SK-N-SH treated with all-trans-retinoic acid at 6 μM for 48 hours (cell line): ENCODE results near the gene SORCS3.

Source experiments
- ATAC-seq: fragments of 200-7000 bp; cut with Tn5 transposase; 3 replicates; pipeline ENCODE4 v1.9.1; 2020; ENCODE audit warnings: mild to moderate bottlenecking, moderate library complexity
- ARNTL ChIP-seq: fragments of 450-650 bp; formaldehyde crosslinking; IDR thresholded peaks from 2 replicates; pipeline ENCODE4 v1.5.0; 2020; ENCODE audit warnings: low read depth, mild to moderate bottlenecking, moderate library complexity, borderline replicate concordance
- BACH2 ChIP-seq: fragments of 250-450 bp; sonication (Bioruptor Pico); IDR thresholded peaks from 2 replicates; pipeline ENCODE4 v1.9.0; 2021; ENCODE audit warnings: mild to moderate bottlenecking, borderline replicate concordance
- CSDC2 ChIP-seq: fragments of 250-450 bp; sonication (Bioruptor Pico); IDR thresholded peaks from 2 replicates; pipeline ENCODE4 v1.5.0; 2020; ENCODE audit warnings: mild to moderate bottlenecking, moderate library complexity
- ESRRG ChIP-seq: fragments of 250-450 bp; sonication (Bioruptor Pico); IDR thresholded peaks from 2 replicates; pipeline ENCODE4 v1.6.1; 2021; ENCODE audit warnings: mild to moderate bottlenecking
- GLIS3 ChIP-seq: fragments of 250-450 bp; sonication (Bioruptor Pico); IDR thresholded peaks from 2 replicates; pipeline ENCODE4 v1.5.0; 2020; ENCODE audit warnings: mild to moderate bottlenecking, moderate library complexity
- ISL1 ChIP-seq: fragments of 250-450 bp; sonication (Bioruptor Pico); IDR thresholded peaks from 2 replicates; pipeline ENCODE4 v2.1.2; 2022; ENCODE audit warnings: mild to moderate bottlenecking, moderate library complexity
- OSR1 ChIP-seq: fragments of 250-450 bp; sonication (Bioruptor Pico); IDR thresholded peaks from 2 replicates; pipeline ENCODE4 v1.8.0; 2022; ENCODE audit warnings: moderate library complexity, mild to moderate bottlenecking, inconsistent platforms
- PPARA ChIP-seq: fragments of 250-450 bp; sonication (Bioruptor Pico); IDR thresholded peaks from 2 replicates; pipeline ENCODE4 v1.5.0; 2020; ENCODE audit warnings: mild to moderate bottlenecking, borderline replicate concordance
- RARB ChIP-seq: fragments of 250-450 bp; sonication (Bioruptor Pico); IDR thresholded peaks from 2 replicates; pipeline ENCODE4 v1.8.0; 2021; ENCODE audit warnings: mild to moderate bottlenecking, moderate library complexity
- SNAI2 ChIP-seq: fragments of 250-450 bp; sonication (Bioruptor Pico); IDR thresholded peaks from 2 replicates; pipeline ENCODE4 v1.5.0; 2020; ENCODE audit warnings: mild to moderate bottlenecking, moderate library complexity
- TCF4 ChIP-seq: fragments of 250-450 bp; sonication (Bioruptor Pico); IDR thresholded peaks from 2 replicates; pipeline ENCODE4 v1.8.0; 2021; ENCODE audit warnings: mild to moderate bottlenecking, moderate library complexity, borderline replicate concordance
- TOX ChIP-seq: fragments of 250-450 bp; sonication (Bioruptor Pico); IDR thresholded peaks from 2 replicates; pipeline ENCODE4 v1.8.0; 2021; ENCODE audit warnings: mild to moderate bottlenecking, moderate library complexity, borderline replicate concordance
- ZFP3 ChIP-seq: fragments of 250-450 bp; sonication (Bioruptor Pico); IDR thresholded peaks from 2 replicates; pipeline ENCODE4 v1.5.0; 2020; ENCODE audit warnings: mild to moderate bottlenecking, moderate library complexity
- ZFP30 ChIP-seq: fragments of 450-650 bp; formaldehyde crosslinking; IDR thresholded peaks from 2 replicates; pipeline ENCODE4 v1.5.0; 2022; ENCODE audit warnings: mild to moderate bottlenecking, moderate library complexity
- ZNF8 ChIP-seq: fragments of 450-650 bp; formaldehyde crosslinking; IDR thresholded peaks from 2 replicates; pipeline ENCODE4 v1.5.0; 2020; ENCODE audit warnings: mild to moderate bottlenecking, moderate library complexity
- TF ChIP-seq, protein P1 (sequence below): fragments of 250-450 bp; sonication (Bioruptor Pico); IDR thresholded peaks from 2 replicates; pipeline ENCODE4 v1.8.0; 2020; ENCODE audit warnings: mild to moderate bottlenecking, moderate library complexity, borderline replicate concordance
- TF ChIP-seq, protein P2 (sequence below): fragments of 250-450 bp; sonication (Bioruptor Pico); IDR thresholded peaks from 2 replicates; pipeline ENCODE4 v1.5.1; 2020; ENCODE audit warnings: low read depth, mild to moderate bottlenecking, moderate library complexity
- TF ChIP-seq, protein P3 (sequence below): fragments of 250-450 bp; sonication (Bioruptor Pico); IDR thresholded peaks from 2 replicates; pipeline ENCODE4 v1.5.1; 2021; ENCODE audit warnings: mild to moderate bottlenecking, moderate library complexity
- TF ChIP-seq, protein P4 (sequence below): fragments of 250-450 bp; sonication (Bioruptor Pico); IDR thresholded peaks from 2 replicates; pipeline ENCODE4 v1.8.0; 2021; ENCODE audit warnings: low read depth, mild to moderate bottlenecking, moderate library complexity, borderline replicate concordance
- TF ChIP-seq, protein P5 (sequence below): fragments of 250-450 bp; sonication (Bioruptor Pico); IDR thresholded peaks from 2 replicates; pipeline ENCODE4 v1.5.0; 2020; ENCODE audit warnings: mild to moderate bottlenecking, moderate library complexity

Gene SORCS3

DNA sequence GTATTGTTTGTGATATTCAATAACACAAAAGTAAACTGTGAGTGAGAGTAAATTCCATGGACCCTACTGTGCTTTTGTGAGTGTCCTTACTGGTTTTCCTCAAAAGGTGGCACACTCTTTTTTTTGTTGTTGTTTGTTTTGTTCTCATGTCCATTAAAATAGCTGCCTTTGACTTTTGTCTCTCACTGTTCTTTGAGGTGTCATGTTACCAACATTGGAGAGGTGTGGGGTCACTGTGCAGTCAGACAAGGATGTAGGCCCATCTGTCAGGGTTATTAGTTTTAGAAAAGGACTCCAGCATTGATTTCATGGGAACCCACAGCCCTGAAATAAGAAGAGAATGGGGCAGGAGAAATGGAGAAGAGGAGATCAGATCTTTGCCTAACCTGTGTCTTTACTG is 383.1 kb downstream of the SORCS3 start:
- TF ChIP-seq, protein P1, sequence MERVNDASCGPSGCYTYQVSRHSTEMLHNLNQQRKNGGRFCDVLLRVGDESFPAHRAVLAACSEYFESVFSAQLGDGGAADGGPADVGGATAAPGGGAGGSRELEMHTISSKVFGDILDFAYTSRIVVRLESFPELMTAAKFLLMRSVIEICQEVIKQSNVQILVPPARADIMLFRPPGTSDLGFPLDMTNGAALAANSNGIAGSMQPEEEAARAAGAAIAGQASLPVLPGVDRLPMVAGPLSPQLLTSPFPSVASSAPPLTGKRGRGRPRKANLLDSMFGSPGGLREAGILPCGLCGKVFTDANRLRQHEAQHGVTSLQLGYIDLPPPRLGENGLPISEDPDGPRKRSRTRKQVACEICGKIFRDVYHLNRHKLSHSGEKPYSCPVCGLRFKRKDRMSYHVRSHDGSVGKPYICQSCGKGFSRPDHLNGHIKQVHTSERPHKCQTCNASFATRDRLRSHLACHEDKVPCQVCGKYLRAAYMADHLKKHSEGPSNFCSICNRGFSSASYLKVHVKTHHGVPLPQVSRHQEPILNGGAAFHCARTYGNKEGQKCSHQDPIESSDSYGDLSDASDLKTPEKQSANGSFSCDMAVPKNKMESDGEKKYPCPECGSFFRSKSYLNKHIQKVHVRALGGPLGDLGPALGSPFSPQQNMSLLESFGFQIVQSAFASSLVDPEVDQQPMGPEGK (CRISPR knock-in tag) = no peak
- no peak for TF ChIP-seq SNAI2
- TF ChIP-seq GLIS3 (CRISPR knock-in tag) = no peak
- no peak for TF ChIP-seq OSR1 (CRISPR knock-in tag)
- TF ChIP-seq ZNF8 (CRISPR knock-in tag) = no peak
- TF ChIP-seq RARB (CRISPR knock-in tag) = no peak
- TF ChIP-seq, protein P2, sequence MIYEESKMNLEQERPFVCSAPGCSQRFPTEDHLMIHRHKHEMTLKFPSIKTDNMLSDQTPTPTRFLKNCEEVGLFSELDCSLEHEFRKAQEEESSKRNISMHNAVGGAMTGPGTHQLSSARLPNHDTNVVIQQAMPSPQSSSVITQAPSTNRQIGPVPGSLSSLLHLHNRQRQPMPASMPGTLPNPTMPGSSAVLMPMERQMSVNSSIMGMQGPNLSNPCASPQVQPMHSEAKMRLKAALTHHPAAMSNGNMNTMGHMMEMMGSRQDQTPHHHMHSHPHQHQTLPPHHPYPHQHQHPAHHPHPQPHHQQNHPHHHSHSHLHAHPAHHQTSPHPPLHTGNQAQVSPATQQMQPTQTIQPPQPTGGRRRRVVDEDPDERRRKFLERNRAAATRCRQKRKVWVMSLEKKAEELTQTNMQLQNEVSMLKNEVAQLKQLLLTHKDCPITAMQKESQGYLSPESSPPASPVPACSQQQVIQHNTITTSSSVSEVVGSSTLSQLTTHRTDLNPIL (CRISPR knock-in tag) = no peak
- no peak for TF ChIP-seq BACH2 (CRISPR knock-in tag)
- TF ChIP-seq TOX (CRISPR knock-in tag) = no peak
- no peak for TF ChIP-seq ZFP3 (CRISPR knock-in tag)
- TF ChIP-seq TCF4 = no peak
- TF ChIP-seq, protein P3, sequence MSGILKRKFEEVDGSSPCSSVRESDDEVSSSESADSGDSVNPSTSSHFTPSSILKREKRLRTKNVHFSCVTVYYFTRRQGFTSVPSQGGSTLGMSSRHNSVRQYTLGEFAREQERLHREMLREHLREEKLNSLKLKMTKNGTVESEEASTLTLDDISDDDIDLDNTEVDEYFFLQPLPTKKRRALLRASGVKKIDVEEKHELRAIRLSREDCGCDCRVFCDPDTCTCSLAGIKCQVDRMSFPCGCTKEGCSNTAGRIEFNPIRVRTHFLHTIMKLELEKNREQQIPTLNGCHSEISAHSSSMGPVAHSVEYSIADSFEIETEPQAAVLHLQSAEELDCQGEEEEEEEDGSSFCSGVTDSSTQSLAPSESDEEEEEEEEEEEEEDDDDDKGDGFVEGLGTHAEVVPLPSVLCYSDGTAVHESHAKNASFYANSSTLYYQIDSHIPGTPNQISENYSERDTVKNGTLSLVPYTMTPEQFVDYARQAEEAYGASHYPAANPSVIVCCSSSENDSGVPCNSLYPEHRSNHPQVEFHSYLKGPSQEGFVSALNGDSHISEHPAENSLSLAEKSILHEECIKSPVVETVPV (CRISPR knock-in tag) = no peak
- TF ChIP-seq ESRRG (CRISPR knock-in tag) = no peak
- no peak for TF ChIP-seq PPARA (CRISPR knock-in tag)
- no peak for TF ChIP-seq ARNTL (CRISPR knock-in tag)
- TF ChIP-seq, protein P4, sequence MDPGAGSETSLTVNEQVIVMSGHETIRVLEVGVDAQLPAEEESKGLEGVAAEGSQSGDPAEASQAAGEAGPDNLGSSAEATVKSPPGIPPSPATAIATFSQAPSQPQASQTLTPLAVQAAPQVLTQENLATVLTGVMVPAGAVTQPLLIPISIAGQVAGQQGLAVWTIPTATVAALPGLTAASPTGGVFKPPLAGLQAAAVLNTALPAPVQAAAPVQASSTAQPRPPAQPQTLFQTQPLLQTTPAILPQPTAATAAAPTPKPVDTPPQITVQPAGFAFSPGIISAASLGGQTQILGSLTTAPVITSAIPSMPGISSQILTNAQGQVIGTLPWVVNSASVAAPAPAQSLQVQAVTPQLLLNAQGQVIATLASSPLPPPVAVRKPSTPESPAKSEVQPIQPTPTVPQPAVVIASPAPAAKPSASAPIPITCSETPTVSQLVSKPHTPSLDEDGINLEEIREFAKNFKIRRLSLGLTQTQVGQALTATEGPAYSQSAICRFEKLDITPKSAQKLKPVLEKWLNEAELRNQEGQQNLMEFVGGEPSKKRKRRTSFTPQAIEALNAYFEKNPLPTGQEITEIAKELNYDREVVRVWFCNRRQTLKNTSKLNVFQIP (CRISPR knock-in tag) = no peak
- TF ChIP-seq, protein P5, sequence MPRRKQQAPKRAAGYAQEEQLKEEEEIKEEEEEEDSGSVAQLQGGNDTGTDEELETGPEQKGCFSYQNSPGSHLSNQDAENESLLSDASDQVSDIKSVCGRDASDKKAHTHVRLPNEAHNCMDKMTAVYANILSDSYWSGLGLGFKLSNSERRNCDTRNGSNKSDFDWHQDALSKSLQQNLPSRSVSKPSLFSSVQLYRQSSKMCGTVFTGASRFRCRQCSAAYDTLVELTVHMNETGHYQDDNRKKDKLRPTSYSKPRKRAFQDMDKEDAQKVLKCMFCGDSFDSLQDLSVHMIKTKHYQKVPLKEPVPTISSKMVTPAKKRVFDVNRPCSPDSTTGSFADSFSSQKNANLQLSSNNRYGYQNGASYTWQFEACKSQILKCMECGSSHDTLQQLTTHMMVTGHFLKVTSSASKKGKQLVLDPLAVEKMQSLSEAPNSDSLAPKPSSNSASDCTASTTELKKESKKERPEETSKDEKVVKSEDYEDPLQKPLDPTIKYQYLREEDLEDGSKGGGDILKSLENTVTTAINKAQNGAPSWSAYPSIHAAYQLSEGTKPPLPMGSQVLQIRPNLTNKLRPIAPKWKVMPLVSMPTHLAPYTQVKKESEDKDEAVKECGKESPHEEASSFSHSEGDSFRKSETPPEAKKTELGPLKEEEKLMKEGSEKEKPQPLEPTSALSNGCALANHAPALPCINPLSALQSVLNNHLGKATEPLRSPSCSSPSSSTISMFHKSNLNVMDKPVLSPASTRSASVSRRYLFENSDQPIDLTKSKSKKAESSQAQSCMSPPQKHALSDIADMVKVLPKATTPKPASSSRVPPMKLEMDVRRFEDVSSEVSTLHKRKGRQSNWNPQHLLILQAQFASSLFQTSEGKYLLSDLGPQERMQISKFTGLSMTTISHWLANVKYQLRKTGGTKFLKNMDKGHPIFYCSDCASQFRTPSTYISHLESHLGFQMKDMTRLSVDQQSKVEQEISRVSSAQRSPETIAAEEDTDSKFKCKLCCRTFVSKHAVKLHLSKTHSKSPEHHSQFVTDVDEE = no peak
- no peak for TF ChIP-seq ZFP30
- TF ChIP-seq ISL1 (CRISPR knock-in tag) = no peak
- no peak for ATAC-seq

DNA sequence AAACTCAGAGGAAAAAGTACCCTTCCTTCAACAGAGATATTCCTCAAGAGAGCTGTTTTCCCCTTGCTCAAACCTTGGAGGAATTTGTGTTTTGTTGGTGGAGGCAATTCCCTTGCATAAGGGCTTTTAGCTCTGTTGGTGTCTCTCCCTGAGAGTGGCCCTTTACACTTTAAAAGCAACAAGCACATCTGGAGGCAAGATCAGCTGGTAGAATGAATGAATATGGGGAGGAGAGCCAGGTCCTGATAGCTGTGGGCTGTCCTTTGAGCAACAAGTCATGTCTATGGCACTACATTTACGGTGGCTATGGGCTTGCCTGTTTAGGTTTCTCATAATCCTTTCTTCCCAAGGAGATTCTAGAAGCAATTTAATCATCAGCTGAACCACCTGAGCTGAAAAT is 384.0 kb downstream of the SORCS3 start:
- no peak for TF ChIP-seq CSDC2 (CRISPR knock-in tag)
- no peak for ATAC-seq

DNA sequence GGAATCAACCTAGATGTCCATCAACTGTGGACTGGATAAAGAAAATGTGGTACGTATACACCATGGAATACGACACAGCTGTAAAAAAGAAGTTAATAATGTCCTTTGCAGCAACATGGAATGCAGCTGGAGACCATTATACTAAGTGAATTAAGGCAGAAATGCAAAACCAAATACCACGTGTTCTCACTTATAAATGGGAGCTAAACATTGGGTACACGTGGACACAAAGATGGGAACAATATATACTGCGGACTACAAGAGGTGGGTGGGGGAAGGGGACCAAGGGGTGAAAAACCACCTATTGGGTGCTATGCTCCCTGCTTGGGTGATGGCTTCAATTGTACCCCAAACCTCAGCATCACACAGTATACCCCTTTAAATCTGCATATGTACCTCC is 385.5 kb downstream of the SORCS3 start:
- TF ChIP-seq, protein P4 (CRISPR knock-in tag) = no peak
- TF ChIP-seq BACH2 (CRISPR knock-in tag) (no peak), OSR1 (CRISPR knock-in tag) (no peak), ARNTL (CRISPR knock-in tag) (no peak), GLIS3 (CRISPR knock-in tag) (no peak), CSDC2 (CRISPR knock-in tag) (no peak), RARB (CRISPR knock-in tag) (no peak), ESRRG (CRISPR knock-in tag) (no peak)
- TF ChIP-seq, protein P2 (CRISPR knock-in tag) = no peak

More for the DNA sequence above, 385.5 kb downstream of the SORCS3 start:
- ATAC-seq = no peak
